Testis (tissue), 3 donors: ENCODE data around the gene GUCA1C. TPM values are rescaled to one million over a fixed set of nuclear protein-coding genes. Genes with fewer than 3 reads are reported as not detected.

ENCODE experiments used
- DNase-seq: peaks from one replicate; pipeline ENCODE4 v3.0.0-alpha.2; 2019
- H3K27ac ChIP-seq, 2 donors: fragments of 200-600 bp; sonication (generic); one replicate each; pipeline ENCODE4 v1.5.1; 2019
- H3K27me3 ChIP-seq: fragments of 200-600 bp; sonication (generic); one replicate; pipeline ENCODE4 v1.5.1; 2019
- H3K36me3 ChIP-seq: fragments of 200-600 bp; sonication (generic); one replicate; pipeline ENCODE4 v1.5.1; 2017; ENCODE audit warnings: low read depth; ENCODE audit errors: missing control alignments
- H3K4me1 ChIP-seq: fragments of 200-600 bp; sonication (generic); one replicate; pipeline ENCODE4 v1.5.1; 2019
- H3K4me3 ChIP-seq, 2 donors: fragments of 200-600 bp; sonication (generic); one replicate each; pipeline ENCODE4 v1.5.1; 2017 to 2019
- H3K9me3 ChIP-seq: fragments of 200-600 bp; sonication (generic); one replicate; pipeline ENCODE4 v1.5.1; 2017
- POLR2A ChIP-seq: fragments of 450-650 bp; IDR thresholded peaks from one replicate; pipeline ENCODE4 v1.6.1; 2017; ENCODE audit warnings: antibody characterized with exemption, mild to moderate bottlenecking, moderate library complexity
- WGBS, 2 donors: methylation state at CpG; one replicate each; pipeline ENCODE4 v1.1.5; 2018; 5-methylcytosine and 5-hydroxymethylcytosine counted together
- intact Hi-C: fragments of 100-400 bp; cut with DNase I; formaldehyde crosslinking; loops from one replicate; pipeline ENCODE4 v1.15.1; 2023; ENCODE audit warnings: low total_unique reads
- polyA plus RNA-seq: library from polyadenylated mRNA; stranded (reverse); fragments of 350-450 nt; fragmentation: Illumina TruSeq; extraction: RNeasy Lipid Tissue Mini Kit (QIAGEN cat#74804); gene quantifications from one replicate; pipeline ENCODE4 v1.2.3, GENCODE V29; 2014; ENCODE audit warnings: low read depth, low replicate concordance; ENCODE audit not compliant: insufficient read depth
- total RNA-seq, 2 donors: library from RNA; depleted of rRNA; stranded (reverse); fragments of >200 nt; gene quantifications; one replicate each; pipeline ENCODE4 v1.2.3, GENCODE V29; 2016
- TF ChIP-seq, protein P1 (sequence below), 3 experiments: fragments of 450-650 bp in 2 of 3; fragments of 200-600 bp in 1 of 3; sonication (generic) in 1 of 3; IDR thresholded peaks; one replicate each; pipeline ENCODE4 v1.5.1; 2016 to 2019; ENCODE audit warnings: antibody characterized with exemption in 3 of 3, mild to moderate bottlenecking in 2 of 3, moderate library complexity in 1 of 3

GUCA1C gene
- total and polyA plus RNA-seq, 3 donors from 2014 or later: 0.87 to 2.0 (median 1.1) TPM

DNA sequence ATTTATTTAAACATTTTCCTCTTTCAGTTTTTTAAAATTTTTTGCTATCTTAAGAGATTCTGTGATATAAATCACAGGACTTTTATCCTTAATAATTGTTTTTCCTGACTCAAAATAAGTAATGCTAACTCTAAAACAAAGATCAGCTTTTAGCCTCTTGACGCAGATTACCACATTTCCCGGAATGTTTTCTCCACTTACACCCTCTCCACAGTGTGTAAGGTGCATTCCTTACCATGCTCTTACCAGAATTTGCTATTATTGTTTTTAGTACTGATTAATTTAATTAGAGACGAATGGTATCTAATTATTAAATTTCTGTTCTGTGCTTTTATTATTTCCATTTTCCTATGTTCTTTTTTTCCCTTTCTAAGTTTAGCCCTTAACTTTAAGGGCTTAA lies 34.8 kb downstream of the GUCA1C start:
- intact Hi-C loops: no loop called here
- no peaks in the 10 kb centered on the region for H3K9me3 ChIP-seq
- 89 to 92% methylated on average over 3 of the region's 3 CpGs for WGBS, 2 donors

DNA sequence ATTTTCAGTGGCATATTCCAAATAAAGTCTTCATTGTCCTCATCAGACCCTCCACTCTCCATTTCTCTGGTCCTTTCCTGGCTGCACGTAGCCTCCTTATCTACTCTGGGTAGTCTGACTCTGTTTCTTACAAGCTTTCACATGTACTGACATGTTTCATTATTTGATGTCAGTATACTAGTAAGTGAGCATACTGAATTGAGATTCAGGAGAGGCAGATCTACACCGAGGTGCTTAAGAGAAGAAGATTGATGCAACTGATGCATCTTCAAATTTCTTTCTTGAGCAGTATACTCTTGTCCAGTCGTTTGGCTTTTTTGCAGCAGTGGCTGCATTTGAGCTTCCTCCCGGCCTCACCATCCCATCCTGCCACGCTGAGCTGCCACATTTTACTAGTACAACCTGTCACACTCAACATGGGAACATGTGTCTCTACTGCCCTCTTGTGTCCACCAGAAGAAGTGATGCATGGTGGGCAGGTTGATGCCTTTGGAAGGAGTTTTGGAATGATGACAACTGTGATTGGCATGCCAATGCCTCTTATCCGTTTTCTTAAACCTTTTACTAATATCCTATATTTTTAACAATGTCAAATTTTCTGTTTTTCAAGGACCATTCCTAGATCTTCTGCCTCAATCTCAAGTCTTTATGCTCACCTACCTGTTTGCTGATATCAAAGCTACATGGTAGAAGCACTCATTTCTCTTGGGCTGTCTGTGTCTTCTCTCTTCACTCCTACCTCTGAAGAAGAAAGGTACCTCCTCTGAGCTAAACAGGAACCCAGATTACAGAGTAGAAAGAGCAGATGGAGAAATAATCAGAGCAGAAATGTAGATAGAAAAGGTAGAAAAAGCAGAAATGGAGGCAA lies 38.7 kb downstream of the GUCA1C start:
- peak; percentile 52 for DNase-seq
- WGBS, 2 donors: 34 to 47% methylated on average over 6 of the region's 6 CpGs
- no peak overlapping the region for H3K4me3 ChIP-seq
- no peaks in the 10 kb centered on the region for H3K36me3 ChIP-seq
- TF ChIP-seq POLR2A: no peak
- TF ChIP-seq, protein P1, sequence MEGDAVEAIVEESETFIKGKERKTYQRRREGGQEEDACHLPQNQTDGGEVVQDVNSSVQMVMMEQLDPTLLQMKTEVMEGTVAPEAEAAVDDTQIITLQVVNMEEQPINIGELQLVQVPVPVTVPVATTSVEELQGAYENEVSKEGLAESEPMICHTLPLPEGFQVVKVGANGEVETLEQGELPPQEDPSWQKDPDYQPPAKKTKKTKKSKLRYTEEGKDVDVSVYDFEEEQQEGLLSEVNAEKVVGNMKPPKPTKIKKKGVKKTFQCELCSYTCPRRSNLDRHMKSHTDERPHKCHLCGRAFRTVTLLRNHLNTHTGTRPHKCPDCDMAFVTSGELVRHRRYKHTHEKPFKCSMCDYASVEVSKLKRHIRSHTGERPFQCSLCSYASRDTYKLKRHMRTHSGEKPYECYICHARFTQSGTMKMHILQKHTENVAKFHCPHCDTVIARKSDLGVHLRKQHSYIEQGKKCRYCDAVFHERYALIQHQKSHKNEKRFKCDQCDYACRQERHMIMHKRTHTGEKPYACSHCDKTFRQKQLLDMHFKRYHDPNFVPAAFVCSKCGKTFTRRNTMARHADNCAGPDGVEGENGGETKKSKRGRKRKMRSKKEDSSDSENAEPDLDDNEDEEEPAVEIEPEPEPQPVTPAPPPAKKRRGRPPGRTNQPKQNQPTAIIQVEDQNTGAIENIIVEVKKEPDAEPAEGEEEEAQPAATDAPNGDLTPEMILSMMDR (IDR thresholded peaks at IDR 0.05): peak; percentile 19 to 74 (median 47)
- no peak overlapping the region for H3K27ac ChIP-seq
- intact Hi-C loops: no loop called here
- no peaks in the 10 kb centered on the region for H3K4me1 ChIP-seq
- no peaks in the 10 kb centered on the region for H3K9me3 ChIP-seq
- no peaks in the 10 kb centered on the region for H3K27me3 ChIP-seq

More for the DNA sequence above, 34.8 kb downstream of the GUCA1C start:
- Histone ChIP-seq H3K4me1 (no peaks in the 10 kb centered on the region), H3K27me3 (no peaks in the 10 kb centered on the region), H3K36me3 (no peaks in the 10 kb centered on the region), H3K4me3 (no peak overlapping the region), H3K27ac (no peak overlapping the region)
- TF ChIP-seq, protein P1 (IDR thresholded peaks at IDR 0.05): no peak
- TF ChIP-seq POLR2A: no peak
- no peak for DNase-seq

DNA sequence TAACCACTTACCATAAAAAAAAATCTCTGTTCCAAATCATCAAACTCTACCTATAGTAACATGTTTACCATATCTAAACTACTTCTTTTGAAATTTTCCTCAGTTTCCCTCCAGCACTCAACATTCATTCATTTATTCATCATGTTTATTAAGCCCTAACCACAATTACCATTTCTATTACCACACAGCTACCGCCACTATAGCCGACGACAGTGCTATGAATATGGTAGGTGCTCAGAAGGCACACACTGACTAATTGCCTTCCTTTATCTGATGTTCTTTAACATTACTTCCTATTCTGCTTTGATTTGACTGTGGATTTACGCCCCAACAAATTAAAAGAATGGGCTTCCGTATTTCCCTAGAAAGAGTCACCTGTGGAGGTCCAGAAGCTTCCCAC lies 43.9 kb downstream of the GUCA1C start:
- DNase-seq: no peak
- intact Hi-C loops: no loop called here
- no peaks in the 10 kb centered on the region for H3K9me3 ChIP-seq
- TF ChIP-seq, protein P1 (IDR thresholded peaks at IDR 0.05): no peak
- TF ChIP-seq POLR2A: no peak
- WGBS, 2 donors: 79 to 84% methylated on average over 5 of the region's 5 CpGs
- no peaks in the 10 kb centered on the region for H3K36me3 ChIP-seq
- H3K4me1 ChIP-seq: no peaks in the 10 kb centered on the region
- no peak overlapping the region for H3K27ac ChIP-seq
- H3K4me3 ChIP-seq: no peak overlapping the region
- H3K27me3 ChIP-seq: no peaks in the 10 kb centered on the region

DNA sequence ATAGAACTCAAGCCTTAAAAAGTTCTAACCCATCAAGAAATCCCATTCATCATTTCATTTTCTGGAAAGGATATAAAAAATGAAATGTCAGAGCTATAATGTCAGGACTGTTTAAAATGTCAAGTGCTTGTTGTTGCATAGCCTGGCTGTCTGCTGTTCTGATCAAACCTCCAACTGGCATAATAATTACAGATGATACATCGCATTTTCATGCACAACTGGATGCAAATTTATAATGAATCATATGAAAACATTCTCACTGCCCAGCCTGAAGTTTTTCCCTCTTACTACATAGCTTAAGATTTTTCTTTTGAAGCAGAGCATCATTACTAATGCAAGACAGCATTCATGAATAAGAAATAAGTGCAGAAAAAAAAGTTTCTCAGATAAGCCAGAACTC lies 46.5 kb downstream of the GUCA1C start:
- H3K36me3 ChIP-seq: no peaks in the 10 kb centered on the region
- H3K4me3 ChIP-seq: no peak overlapping the region
- H3K27ac ChIP-seq: no peak overlapping the region
- H3K9me3 ChIP-seq: no peaks in the 10 kb centered on the region
- H3K4me1 ChIP-seq: no peaks in the 10 kb centered on the region
- intact Hi-C loops: no loop called here
- WGBS, 2 donors: 92 to 95% methylated on average over 1 of the region's 1 CpG
- DNase-seq: no peak
- no peak for TF ChIP-seq POLR2A
- TF ChIP-seq, protein P1 (IDR thresholded peaks at IDR 0.05): no peak
- no peaks in the 10 kb centered on the region for H3K27me3 ChIP-seq

DNA sequence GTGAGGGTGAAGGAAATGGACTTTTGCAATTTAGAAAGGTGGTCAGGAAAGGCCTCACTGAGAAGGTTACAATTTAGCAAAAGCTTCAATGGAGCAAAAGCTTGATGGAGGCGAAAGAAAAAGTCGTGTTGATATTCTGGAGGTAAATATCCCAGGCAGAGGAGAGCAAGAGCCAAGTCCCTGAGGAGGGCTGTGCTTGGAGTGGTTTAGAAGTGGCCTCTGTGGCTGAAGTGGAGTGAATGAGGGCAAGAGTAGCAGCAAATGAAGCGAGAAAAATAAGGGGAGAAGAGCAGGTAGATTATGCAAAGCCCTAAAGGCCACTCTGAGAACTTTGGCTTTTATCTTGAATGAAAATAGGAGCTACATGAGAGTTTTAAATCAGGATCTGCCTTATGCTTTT lies 54.1 kb downstream of the GUCA1C start:
- 75 to 79% methylated on average over 3 of the region's 3 CpGs for WGBS, 2 donors
- no peaks in the 10 kb centered on the region for H3K27me3 ChIP-seq
- no peaks in the 10 kb centered on the region for H3K9me3 ChIP-seq
- H3K4me1 ChIP-seq: no peaks in the 10 kb centered on the region
- intact Hi-C loops: no loop called here
- TF ChIP-seq, protein P1 (IDR thresholded peaks at IDR 0.05): no peak
- TF ChIP-seq POLR2A: no peak
- no peak for DNase-seq
- H3K36me3 ChIP-seq: no peaks in the 10 kb centered on the region
- H3K4me3 ChIP-seq: no peak overlapping the region
- H3K27ac ChIP-seq: no peak overlapping the region
